A549 (cell line): Measurements from ENCODE around the gene MPND. TPM values are rescaled to one million over a fixed set of nuclear protein-coding genes. Genes with fewer than 3 reads are reported as not detected.

ENCODE experiments used
- ATAC-seq, 2 experiments: fragments of 200-7000 bp in 1 of 2; fragments of >200 bp in 1 of 2; cut with Nextera tagmentation in 1 of 2; cut with Tn5 transposase in 1 of 2; 3 replicates each; pipeline versions ENCODE4 v1.8.0 to v1.9.1; 2018 to 2020; ENCODE audit warnings: mild to moderate bottlenecking in 1 of 2, moderate library complexity in 1 of 2
- CTCF ChIA-PET: fragments of 300-600 bp; sonication (Branson Sonifier 250); formaldehyde crosslinking; extraction: SDS; loops from one replicate; lab custom pipeline; 2021; ENCODE audit warnings: antibody characterized with exemption, inconsistent platforms; lab: Yijun Ruan, JAX
- POLR2A ChIA-PET: fragments of 350-600 bp; formaldehyde crosslinking; extraction: SDS; loops from one replicate; lab custom pipeline; 2021; ENCODE audit warnings: antibody characterized with exemption, inconsistent platforms; lab: Yijun Ruan, JAX
- DNase-seq, 2 experiments: peaks; one replicate each; pipeline versions ENCODE4 v3.0.0 to v3.0.0-alpha.2; 2011 to 2016; ENCODE audit warnings: low read depth in 1 of 2, low spot score in 1 of 2
- FAIRE-seq: peaks from 2 replicates; lab custom pipeline; 2011; peaks lifted over from hg19 to GRCh38; lab: Jason Lieb, UNC
- H3K27ac ChIP-seq, 2 experiments: fragments of >200 bp; sonication (Bioruptor Twin); formaldehyde crosslinking; 3 replicates each; pipeline ENCODE4 v1.5.1; 2016 to 2017
- H3K4me1 ChIP-seq: fragments of >200 bp; sonication (Bioruptor Twin); formaldehyde crosslinking; 3 replicates; pipeline ENCODE4 v1.6.1; 2016
- H3K4me2 ChIP-seq: fragments of >200 bp; sonication (Bioruptor Twin); formaldehyde crosslinking; 3 replicates; pipeline ENCODE4 v1.6.1; 2016
- H3K4me3 ChIP-seq: fragments of >200 bp; sonication (Bioruptor Twin); formaldehyde crosslinking; 3 replicates; pipeline ENCODE4 v1.5.1; 2016
- H3K9me3 ChIP-seq: fragments of >200 bp; sonication (Bioruptor Twin); formaldehyde crosslinking; 3 replicates; pipeline ENCODE4 v1.6.1; 2016
- BHLHE40 ChIP-seq: IDR thresholded peaks from 2 replicates; pipeline ENCODE4 v1.6.1; 2012; ENCODE audit warnings: low read depth, low read length, inconsistent platforms
- EHMT2 ChIP-seq: fragments of 200-600 bp; sonication (generic); IDR thresholded peaks from 2 replicates; pipeline ENCODE4 v1.6.1; 2016; ENCODE audit warnings: antibody characterized with exemption, low read depth, mild to moderate bottlenecking, moderate library complexity
- ESRRA ChIP-seq: fragments of 150-350 bp; IDR thresholded peaks from 2 replicates; pipeline ENCODE4 v1.6.1; 2014; ENCODE audit warnings: mild to moderate bottlenecking, low read length, borderline replicate concordance
- HEYL ChIP-seq: fragments of 250-450 bp; sonication (Bioruptor Pico); IDR thresholded peaks from 2 replicates; pipeline ENCODE4 v1.8.0; 2021; ENCODE audit warnings: mild to moderate bottlenecking, moderate library complexity
- HOXB5 ChIP-seq: fragments of 250-450 bp; sonication (Bioruptor Pico); IDR thresholded peaks from 2 replicates; pipeline ENCODE4 v1.5.0; 2020; ENCODE audit warnings: mild to moderate bottlenecking, moderate library complexity
- JUN ChIP-seq, 2 experiments: fragments of >200 bp; sonication (Bioruptor Twin); formaldehyde crosslinking; IDR thresholded peaks; 2 replicates in 1 of 2; 3 replicates in 1 of 2; pipeline ENCODE4 v1.6.1; 2016 to 2017
- MAFK ChIP-seq: fragments of 450-650 bp; IDR thresholded peaks from 2 replicates; pipeline ENCODE4 v1.6.1; 2014; ENCODE audit not compliant: partially characterized antibody
- MAX ChIP-seq: IDR thresholded peaks from 2 replicates; pipeline ENCODE4 v1.6.1; 2012
- MYC ChIP-seq: IDR thresholded peaks from 2 replicates; pipeline ENCODE4 v1.6.1; 2012; ENCODE audit warnings: mild to moderate bottlenecking, inconsistent platforms, low read length, improper control_type of control experiment, borderline replicate concordance
- POLR2A ChIP-seq: IDR thresholded peaks from 2 replicates; pipeline ENCODE4 v1.6.1; 2012; ENCODE audit warnings: mild to moderate bottlenecking, low read length
- POLR2AphosphoS2 ChIP-seq: conservative IDR thresholded peaks from 2 replicates; pipeline ENCODE4 v1.6.1; 2012; ENCODE audit warnings: low read length, improper control_type of control experiment, inconsistent platforms
- RAD21 ChIP-seq, 2 experiments: fragments of >200 bp in 1 of 2; sonication (Bioruptor Twin) in 1 of 2; formaldehyde crosslinking in 1 of 2; IDR thresholded peaks in 1 of 2; conservative IDR thresholded peaks in 1 of 2; 2 replicates in 1 of 2; 3 replicates in 1 of 2; pipeline ENCODE4 v1.6.1; 2012 to 2018; ENCODE audit warnings: inconsistent platforms in 1 of 2
- RNF2 ChIP-seq: fragments of 200-600 bp; sonication (generic); IDR thresholded peaks from 2 replicates; pipeline ENCODE4 v1.6.1; 2016; ENCODE audit warnings: low read depth, mild to moderate bottlenecking, antibody characterized with exemption, moderate library complexity, borderline replicate concordance
- SMC3 ChIP-seq: fragments of >200 bp; sonication (Bioruptor Twin); formaldehyde crosslinking; IDR thresholded peaks from 3 replicates; pipeline ENCODE4 v1.6.1; 2018; ENCODE audit warnings: inconsistent platforms
- ZNF302 ChIP-seq: fragments of 250-450 bp; sonication (Bioruptor Pico); IDR thresholded peaks from 2 replicates; pipeline ENCODE4 v1.9.0; 2021; ENCODE audit warnings: inconsistent platforms, mild to moderate bottlenecking, moderate library complexity
- WGBS: methylation state at CpG from one replicate; pipeline ENCODE4 v1.1.6; 2017; ENCODE audit errors: missing lambda C conversion rate; 5-methylcytosine and 5-hydroxymethylcytosine counted together
- polyA plus RNA-seq, 4 experiments: library from polyadenylated mRNA; depleted of rRNA in 3 of 4; stranded (reverse); fragments of >200 nt; fragmentation: RNase III in 1 of 4; extraction: RNeasy Plus Mini Kit Qiagen cat#74134 plus additional on column Dnase treatment in 1 of 4; gene quantifications; 2 replicates in 3 of 4; 3 replicates in 1 of 4; pipeline ENCODE4 v1.2.3, GENCODE V29; 2011 to 2017
- TF ChIP-seq, protein P1 (sequence below): fragments of 200-600 bp; sonication (generic); IDR thresholded peaks from 2 replicates; pipeline ENCODE4 v1.6.1; 2016; ENCODE audit warnings: antibody characterized with exemption, mild to moderate bottlenecking, moderate library complexity
- TF ChIP-seq, protein P2 (sequence below): fragments of >200 bp; sonication (Bioruptor Twin); formaldehyde crosslinking; IDR thresholded peaks from 3 replicates; pipeline ENCODE4 v1.5.1; 2016

The MPND gene
- polyA plus RNA-seq, 2 of the 4 experiments (the other 2 are of a cell fraction): 3.5 to 14.5 TPM

DNA sequence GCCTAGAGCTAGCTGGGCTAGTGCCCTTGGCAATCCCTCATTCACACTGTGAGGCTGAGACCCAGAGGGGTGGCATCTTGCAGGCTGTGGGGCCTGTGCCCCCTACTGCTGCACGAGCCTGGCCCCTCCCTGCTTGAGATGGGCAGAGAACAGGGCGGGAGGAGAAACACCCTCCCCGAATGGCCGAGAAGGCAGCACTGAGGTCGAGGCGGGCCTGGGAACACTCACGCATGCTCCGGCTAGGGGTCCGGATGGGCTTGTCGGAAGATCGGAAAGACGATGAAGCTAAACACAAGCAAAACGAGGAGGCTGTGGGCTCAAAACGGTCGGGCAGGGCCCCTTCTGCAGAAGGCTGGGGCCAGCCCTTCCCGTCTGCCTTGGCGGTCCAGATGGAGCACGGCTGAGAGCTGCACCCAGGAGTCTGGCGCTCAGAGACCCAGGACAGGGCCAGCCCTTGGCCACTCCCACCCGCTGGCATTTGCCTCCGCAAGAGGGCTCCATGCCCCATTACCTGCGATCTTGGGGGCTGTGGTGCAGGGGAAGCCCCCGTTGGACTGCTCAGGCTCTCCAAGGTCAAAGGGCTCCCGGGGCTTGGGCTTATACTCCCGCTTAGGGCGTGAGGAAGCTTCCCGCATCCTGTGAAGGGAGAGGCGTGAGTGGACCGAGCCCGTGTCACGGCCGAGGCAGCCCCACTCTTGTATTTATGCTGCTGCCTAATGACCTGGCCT is 18.9 kb downstream of the MPND start:
- Histone ChIP-seq H3K4me3 (no peak overlapping the region), H3K4me1 (peaks cover 14% of the 10 kb centered on the region), H3K9me3 (no peaks in the 10 kb centered on the region), H3K4me2 (no peak overlapping the region), H3K27ac (peak overlapping the region in 1 of 2 experiments; percentile 67; a peak in 2 of 6 replicates)
- TF ChIP-seq POLR2A: no peak
- TF ChIP-seq POLR2AphosphoS2: no peak
- no peak for TF ChIP-seq JUN (IDR thresholded peaks at IDR 0.05)
- no peak for TF ChIP-seq EHMT2
- TF ChIP-seq MYC: no peak
- TF ChIP-seq HOXB5 (CRISPR knock-in tag): no peak
- TF ChIP-seq HEYL (CRISPR knock-in tag): no peak
- TF ChIP-seq ESRRA: no peak
- TF ChIP-seq, protein P1, sequence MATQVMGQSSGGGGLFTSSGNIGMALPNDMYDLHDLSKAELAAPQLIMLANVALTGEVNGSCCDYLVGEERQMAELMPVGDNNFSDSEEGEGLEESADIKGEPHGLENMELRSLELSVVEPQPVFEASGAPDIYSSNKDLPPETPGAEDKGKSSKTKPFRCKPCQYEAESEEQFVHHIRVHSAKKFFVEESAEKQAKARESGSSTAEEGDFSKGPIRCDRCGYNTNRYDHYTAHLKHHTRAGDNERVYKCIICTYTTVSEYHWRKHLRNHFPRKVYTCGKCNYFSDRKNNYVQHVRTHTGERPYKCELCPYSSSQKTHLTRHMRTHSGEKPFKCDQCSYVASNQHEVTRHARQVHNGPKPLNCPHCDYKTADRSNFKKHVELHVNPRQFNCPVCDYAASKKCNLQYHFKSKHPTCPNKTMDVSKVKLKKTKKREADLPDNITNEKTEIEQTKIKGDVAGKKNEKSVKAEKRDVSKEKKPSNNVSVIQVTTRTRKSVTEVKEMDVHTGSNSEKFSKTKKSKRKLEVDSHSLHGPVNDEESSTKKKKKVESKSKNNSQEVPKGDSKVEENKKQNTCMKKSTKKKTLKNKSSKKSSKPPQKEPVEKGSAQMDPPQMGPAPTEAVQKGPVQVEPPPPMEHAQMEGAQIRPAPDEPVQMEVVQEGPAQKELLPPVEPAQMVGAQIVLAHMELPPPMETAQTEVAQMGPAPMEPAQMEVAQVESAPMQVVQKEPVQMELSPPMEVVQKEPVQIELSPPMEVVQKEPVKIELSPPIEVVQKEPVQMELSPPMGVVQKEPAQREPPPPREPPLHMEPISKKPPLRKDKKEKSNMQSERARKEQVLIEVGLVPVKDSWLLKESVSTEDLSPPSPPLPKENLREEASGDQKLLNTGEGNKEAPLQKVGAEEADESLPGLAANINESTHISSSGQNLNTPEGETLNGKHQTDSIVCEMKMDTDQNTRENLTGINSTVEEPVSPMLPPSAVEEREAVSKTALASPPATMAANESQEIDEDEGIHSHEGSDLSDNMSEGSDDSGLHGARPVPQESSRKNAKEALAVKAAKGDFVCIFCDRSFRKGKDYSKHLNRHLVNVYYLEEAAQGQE: no peak
- TF ChIP-seq RNF2: no peak
- no peak for DNase-seq
- CTCF ChIA-PET: interaction anchor here (0.9 to 6.2 kb wide), 12 partner anchors 9 to 95 kb away, joined by 3 to 51 read pairs (median 7); partner anchors contain the start of genes MPND and SH3GL1
- 95% methylated on average over 24 of the region's 32 CpGs for WGBS
- POLR2A ChIA-PET: no interaction called here
- no peak for FAIRE-seq
- no peak; a peak in 1 of 6 replicates for ATAC-seq

- no peak for FAIRE-seq
- peak; percentile 48 to 68; a peak in 5 of 6 replicates for ATAC-seq
- TF ChIP-seq ZNF302: no peak
- TF ChIP-seq MYC: peak; percentile 66; the same call in 1 of the 2 replicates
- TF ChIP-seq, protein P2, sequence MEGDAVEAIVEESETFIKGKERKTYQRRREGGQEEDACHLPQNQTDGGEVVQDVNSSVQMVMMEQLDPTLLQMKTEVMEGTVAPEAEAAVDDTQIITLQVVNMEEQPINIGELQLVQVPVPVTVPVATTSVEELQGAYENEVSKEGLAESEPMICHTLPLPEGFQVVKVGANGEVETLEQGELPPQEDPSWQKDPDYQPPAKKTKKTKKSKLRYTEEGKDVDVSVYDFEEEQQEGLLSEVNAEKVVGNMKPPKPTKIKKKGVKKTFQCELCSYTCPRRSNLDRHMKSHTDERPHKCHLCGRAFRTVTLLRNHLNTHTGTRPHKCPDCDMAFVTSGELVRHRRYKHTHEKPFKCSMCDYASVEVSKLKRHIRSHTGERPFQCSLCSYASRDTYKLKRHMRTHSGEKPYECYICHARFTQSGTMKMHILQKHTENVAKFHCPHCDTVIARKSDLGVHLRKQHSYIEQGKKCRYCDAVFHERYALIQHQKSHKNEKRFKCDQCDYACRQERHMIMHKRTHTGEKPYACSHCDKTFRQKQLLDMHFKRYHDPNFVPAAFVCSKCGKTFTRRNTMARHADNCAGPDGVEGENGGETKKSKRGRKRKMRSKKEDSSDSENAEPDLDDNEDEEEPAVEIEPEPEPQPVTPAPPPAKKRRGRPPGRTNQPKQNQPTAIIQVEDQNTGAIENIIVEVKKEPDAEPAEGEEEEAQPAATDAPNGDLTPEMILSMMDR: peak; percentile 32; the same call in 2 of the 3 replicates
- TF ChIP-seq MAFK: no peak
- no peak for TF ChIP-seq BHLHE40
- TF ChIP-seq MAX: peak; percentile 78
- 0 out of 3 replicates have a peak, but pooled peaks have one; percentile 20 for TF ChIP-seq SMC3
- peak; percentile 17 to 19; a peak in 1 of 5 replicates for TF ChIP-seq RAD21 (conservative IDR thresholded peaks at IDR 0.05 in 1 of 2, IDR thresholded peaks at IDR 0.05 in 1 of 2)
- no peak overlapping the region for H3K4me2 ChIP-seq
- no peaks in the 10 kb centered on the region for H3K9me3 ChIP-seq
- peak overlapping the region in 1 of 2 experiments; percentile 59; a peak in 2 of 6 replicates for H3K27ac ChIP-seq
- ChIA-PET CTCF (interaction anchor here (0.9 to 6.2 kb wide), 11 partner anchors 9 to 96 kb away, joined by 3 to 51 read pairs (median 7); partner anchors contain the start of genes MPND and SH3GL1), POLR2A (no interaction called here)
- DNase-seq: peak in 1 of 2 experiments; percentile 47
- peaks cover 14% of the 10 kb centered on the region for H3K4me1 ChIP-seq
- H3K4me3 ChIP-seq: no peak overlapping the region
- 67% methylated on average over 1 of the region's 22 CpGs for WGBS
Measured at GRCh38 chr19:4362831-4363545, 19.6 kb downstream of the MPND start.
